Measurements from ENCODE around the gene ATXN3L.
"Not testable (repeated sequence)": the region's sequence is repeated elsewhere in the genome, so short reads cannot be mapped to it uniquely, and the experiment has no call there.

The ATXN3L gene

DNA sequence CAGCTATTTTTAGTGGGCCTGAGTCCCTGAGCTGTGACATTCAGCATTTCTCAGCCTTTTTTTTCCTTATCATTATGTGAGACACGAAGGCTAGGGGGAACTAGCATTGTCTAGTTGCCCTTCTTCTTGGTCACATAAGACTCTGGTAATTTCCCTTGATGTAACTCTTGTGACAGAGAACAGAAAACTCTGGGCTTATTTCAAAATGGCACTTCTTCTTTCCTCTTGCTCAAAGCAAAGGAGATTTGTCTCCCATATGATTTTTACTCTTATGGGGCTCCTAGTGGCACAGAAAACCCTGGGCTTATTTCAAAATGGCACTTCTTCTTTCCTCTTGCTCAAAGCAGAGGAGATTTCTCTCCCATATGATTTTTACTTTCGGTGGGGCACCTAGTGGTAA, 14.7 kb downstream of the ATXN3L start:
- DNase-seq (ENCODE audit: low read depth): no peak

GRCh38 chrX:13304052-13304451, 15.8 kb downstream of the ATXN3L start:
- DNase-seq (ENCODE audit: low read depth): no peak

- not testable (repeated sequence) for DNase-seq (ENCODE audit: low read depth)
Observed at GRCh38 chrX:13303248-13303647, 16.6 kb downstream of the ATXN3L start.

DNA sequence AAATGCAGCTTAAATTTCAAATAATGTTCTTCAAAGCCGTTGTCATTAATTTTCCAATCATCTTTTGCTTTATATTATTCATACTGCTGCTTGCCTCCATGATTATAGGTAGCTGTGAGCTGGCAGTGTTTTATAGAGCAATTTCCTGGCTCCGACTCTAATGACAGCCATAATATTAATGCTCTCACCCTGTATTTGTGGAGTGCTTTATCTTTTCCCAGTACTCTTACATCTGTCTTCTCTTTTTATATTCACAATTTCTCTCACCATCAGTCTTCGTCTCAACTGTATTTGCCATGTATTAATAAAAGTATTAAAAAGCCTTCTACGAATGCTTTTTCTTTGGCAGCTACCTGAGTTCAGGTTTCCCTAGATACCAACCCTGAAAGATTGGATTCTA, 21.0 kb downstream of the ATXN3L start:
- no peak for DNase-seq (ENCODE audit: low read depth)

GRCh38 chrX:13295841-13296240, 24.0 kb downstream of the ATXN3L start:
- no peak for DNase-seq (ENCODE audit: low read depth)

GRCh38 chrX:13293700-13294099, 26.2 kb downstream of the ATXN3L start:
- no peak for DNase-seq (ENCODE audit: low read depth)

DNA sequence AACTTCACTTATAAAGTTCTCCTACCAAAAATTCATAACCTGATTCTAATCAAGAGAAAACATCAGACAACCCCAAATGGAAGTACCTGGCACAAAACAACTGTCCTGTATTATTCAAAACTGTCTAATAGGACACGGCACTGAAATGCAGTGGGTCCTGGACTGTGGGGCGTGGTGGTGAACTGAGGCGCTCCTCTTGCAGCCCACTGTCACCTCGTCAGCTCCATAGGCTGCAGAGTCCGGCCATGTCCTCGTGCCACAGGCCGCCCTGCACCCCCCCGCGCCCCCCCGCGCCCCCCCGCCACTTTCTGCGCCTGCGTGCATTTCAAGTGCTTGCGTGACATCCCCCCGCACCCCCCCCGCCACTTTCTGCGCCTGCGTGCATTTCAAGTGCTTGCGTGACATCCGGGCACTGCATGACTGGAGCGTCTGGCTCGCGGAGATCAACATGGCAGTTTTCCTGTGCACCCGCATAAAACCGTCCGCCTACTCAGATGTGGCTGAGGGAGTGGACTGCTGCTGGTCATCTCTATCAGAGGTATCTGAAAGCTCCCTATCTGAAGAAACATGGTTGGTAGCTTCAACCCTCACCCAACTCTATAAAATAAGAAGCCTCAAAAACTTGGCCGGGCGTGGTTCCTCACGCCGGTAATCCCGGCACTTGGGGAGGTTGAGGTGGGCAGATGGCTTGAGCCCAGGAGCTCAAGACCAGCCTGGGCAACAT, 28.8 kb downstream of the ATXN3L start:
- no peak for DNase-seq (ENCODE audit: low read depth)

GRCh38 chrX:13288671-13289070, 31.2 kb downstream of the ATXN3L start:
- no peak for DNase-seq (ENCODE audit: low read depth)

DNA sequence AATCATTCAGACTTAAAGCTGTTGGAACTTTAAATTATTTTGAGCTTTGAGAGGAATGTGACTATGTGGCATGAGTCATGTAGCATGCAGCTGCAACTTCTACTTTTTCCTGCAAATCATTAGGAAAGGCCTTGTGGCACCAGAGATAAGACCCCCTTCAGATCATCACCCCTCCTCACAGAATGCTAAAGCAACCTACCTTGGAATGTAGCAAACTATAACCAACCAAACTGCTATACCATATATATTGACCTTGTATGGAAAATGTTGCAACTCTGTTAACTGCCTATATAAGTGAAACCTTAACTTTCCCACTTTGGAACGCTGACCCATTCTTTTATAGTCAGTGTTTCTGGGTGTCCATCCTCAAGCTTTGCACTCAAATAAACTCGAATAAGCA, 32.0 kb downstream of the ATXN3L start:
- no peak for DNase-seq (ENCODE audit: low read depth)

GRCh38 chrX:13285693-13286092, 34.2 kb downstream of the ATXN3L start:
- DNase-seq (ENCODE audit: low read depth): no peak

GRCh38 chrX:13285229-13285628, 34.6 kb downstream of the ATXN3L start:
- DNase-seq (ENCODE audit: low read depth): no peak

DNA sequence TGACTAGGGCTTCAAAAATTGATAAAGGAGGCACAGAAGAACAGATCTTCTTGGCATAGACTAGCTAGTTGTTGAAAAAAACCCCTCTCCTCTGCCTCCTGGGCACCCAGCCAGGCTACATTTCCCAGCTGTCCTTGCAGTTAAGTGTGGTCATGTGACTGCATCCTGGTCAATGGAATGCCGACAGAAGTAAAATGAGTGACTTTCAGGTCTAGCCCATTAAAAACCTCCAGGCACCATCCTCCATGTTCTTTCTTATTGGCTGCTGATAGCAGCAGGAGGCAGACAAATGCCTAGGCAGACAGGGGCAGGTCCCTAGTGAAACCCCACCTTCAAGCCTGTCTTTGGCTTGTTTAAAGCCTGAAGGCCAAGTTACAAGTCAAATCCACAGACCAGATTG, 35.3 kb downstream of the ATXN3L start:
- DNase-seq (ENCODE audit: low read depth): no peak

DNA sequence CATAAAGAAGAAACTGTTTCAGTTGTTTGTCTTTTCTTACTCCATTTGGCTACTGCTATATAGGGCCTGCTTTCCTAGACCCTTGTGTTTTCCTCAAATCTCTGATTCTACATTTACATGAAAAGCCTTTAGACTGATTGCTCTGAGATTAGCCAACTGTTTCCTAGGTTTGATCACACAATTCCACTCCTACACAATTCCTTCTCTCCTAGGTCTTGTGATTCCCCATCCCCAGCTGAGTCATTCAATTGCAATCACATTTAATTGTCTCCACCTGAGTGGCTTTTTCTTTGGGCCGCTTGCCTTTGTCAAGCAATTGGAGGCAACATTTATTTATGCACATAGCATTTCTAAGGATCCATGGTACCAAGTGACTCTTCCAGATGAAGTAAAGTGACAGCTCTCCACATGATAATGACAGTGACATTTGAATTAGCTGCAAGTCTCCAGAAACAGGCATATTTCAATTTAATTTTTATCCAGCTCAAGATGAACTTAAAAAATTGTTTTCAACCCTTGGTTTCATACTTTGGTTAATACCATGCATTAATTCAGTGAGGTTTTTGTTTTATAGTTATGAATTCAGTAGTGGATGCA, 35.8 kb downstream of the ATXN3L start:
- no peak for DNase-seq (ENCODE audit: low read depth)

- DNase-seq (ENCODE audit: low read depth): no peak
Observed at GRCh38 chrX:13283512-13283911, 36.3 kb downstream of the ATXN3L start.

GRCh38 chrX:13281289-13281688, 38.6 kb downstream of the ATXN3L start:
- no peak for DNase-seq (ENCODE audit: low read depth)

- no peak for DNase-seq (ENCODE audit: low read depth)
Observed at GRCh38 chrX:13279279-13280018, 40.4 kb downstream of the ATXN3L start.

- no peak for DNase-seq (ENCODE audit: low read depth)
Observed at GRCh38 chrX:13277539-13277938, 42.3 kb downstream of the ATXN3L start.

GRCh38 chrX:13276991-13277390, 42.9 kb downstream of the ATXN3L start:
- DNase-seq (ENCODE audit: low read depth): no peak

DNA sequence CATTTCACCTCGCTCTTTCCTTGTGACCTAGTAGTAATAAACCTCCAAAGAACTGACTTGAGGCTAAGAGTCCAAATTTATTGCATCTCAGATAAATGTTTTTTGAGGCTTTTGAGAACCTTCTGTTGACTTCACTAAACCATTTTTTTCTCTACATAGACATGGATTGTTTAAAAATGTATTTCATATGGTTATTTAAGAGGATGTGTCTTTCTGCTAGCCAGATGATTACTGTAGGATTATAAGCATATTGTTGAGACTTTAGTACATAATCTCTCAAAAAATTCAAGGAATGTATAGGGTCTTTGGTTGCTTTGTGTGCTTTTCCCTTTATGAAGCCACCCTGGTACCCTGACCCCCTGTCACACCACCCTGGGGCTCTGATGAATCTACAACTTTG, 44.8 kb downstream of the ATXN3L start:
- DNase-seq (ENCODE audit: low read depth): no peak

- DNase-seq (ENCODE audit: low read depth): no peak
Observed at GRCh38 chrX:13272426-13272825, 47.4 kb downstream of the ATXN3L start.

GRCh38 chrX:13271511-13271910, 48.3 kb downstream of the ATXN3L start:
- no peak for DNase-seq (ENCODE audit: low read depth)

- no peak for DNase-seq (ENCODE audit: low read depth)
Observed at GRCh38 chrX:13270360-13270759, 49.5 kb downstream of the ATXN3L start.

DNA sequence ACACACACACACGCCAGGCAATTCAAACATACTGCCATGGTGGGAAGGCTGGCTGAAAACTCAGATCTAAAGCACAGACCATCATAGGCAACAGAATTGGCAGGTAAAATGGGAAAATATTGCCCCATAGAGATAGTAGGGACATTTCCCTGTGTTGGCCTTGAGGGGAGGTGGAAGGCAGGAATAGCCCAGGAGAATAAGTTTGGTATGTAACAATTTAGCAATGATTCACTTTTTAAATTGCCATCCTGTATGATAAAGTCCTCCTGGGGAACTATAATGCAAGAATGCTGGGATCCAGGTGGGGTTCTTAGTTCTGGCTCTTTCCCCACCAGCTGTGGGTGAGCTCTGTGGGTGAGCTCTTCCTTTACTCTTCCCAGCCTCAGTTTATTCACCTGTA, 51.0 kb downstream of the ATXN3L start:
- no peak for DNase-seq (ENCODE audit: low read depth)
